MM.1S (cell line): ENCODE results near the gene TMEM108.

ENCODE experiments used
- DNase-seq: peaks from one replicate; pipeline ENCODE4 v3.0.0-alpha.2; 2015
- H2AFZ ChIP-seq: fragments of 300-600 bp; sonication (generic); 2 replicates; pipeline ENCODE4 v1.6.0; 2016; ENCODE audit warnings: antibody characterized with exemption, low read length
- H3F3A ChIP-seq: fragments of 300-600 bp; sonication (generic); 2 replicates; pipeline ENCODE4 v1.6.1; 2016; ENCODE audit warnings: mild to moderate bottlenecking, antibody characterized with exemption, low read length, moderate library complexity, mixed read lengths; ENCODE audit not compliant: insufficient read depth
- H3K27ac ChIP-seq: fragments of 300-600 bp; sonication (generic); 2 replicates; pipeline ENCODE4 v1.5.1; 2016; ENCODE audit warnings: mild to moderate bottlenecking, low read length
- H3K27me3 ChIP-seq: fragments of 300-600 bp; sonication (generic); replicated peaks from 2 replicates; pipeline ENCODE4 v1.6.0; 2016; ENCODE audit warnings: low read length; ENCODE audit not compliant: insufficient read depth
- H3K36me3 ChIP-seq: fragments of 300-600 bp; sonication (generic); replicated peaks from 2 replicates; pipeline ENCODE4 v1.6.1; 2016; ENCODE audit warnings: mild to moderate bottlenecking, low read length, mixed read lengths; ENCODE audit not compliant: insufficient read depth
- H3K4me1 ChIP-seq: fragments of 300-600 bp; sonication (generic); 2 replicates; pipeline ENCODE4 v1.6.1; 2016; ENCODE audit warnings: low read length, mixed read lengths
- H3K4me2 ChIP-seq: fragments of 300-600 bp; sonication (generic); 2 replicates; pipeline ENCODE4 v1.6.0; 2016; ENCODE audit warnings: low read depth, low read length
- H3K4me3 ChIP-seq: fragments of 300-600 bp; sonication (generic); 2 replicates; pipeline ENCODE4 v1.5.1; 2016; ENCODE audit warnings: low read length, mixed read lengths
- H3K79me2 ChIP-seq: fragments of 300-600 bp; sonication (generic); 2 replicates; pipeline ENCODE4 v1.6.1; 2016; ENCODE audit warnings: mixed run types, low read length, mixed read lengths
- H3K9ac ChIP-seq: fragments of 300-600 bp; sonication (generic); 2 replicates; pipeline ENCODE4 v1.6.1; 2016; ENCODE audit warnings: low read length, mixed read lengths
- H3K9me2 ChIP-seq: fragments of 300-600 bp; sonication (generic); replicated peaks from 2 replicates; pipeline ENCODE4 v1.6.1; 2016; ENCODE audit warnings: mild to moderate bottlenecking, low read length, mixed read lengths; ENCODE audit not compliant: insufficient read depth
- H3K9me3 ChIP-seq: fragments of 300-600 bp; sonication (generic); replicated peaks from 2 replicates; pipeline ENCODE4 v1.6.1; 2016; ENCODE audit warnings: mild to moderate bottlenecking, low read length, mixed read lengths; ENCODE audit not compliant: insufficient read depth
- H4K20me1 ChIP-seq: fragments of 300-600 bp; sonication (generic); 2 replicates; pipeline ENCODE4 v1.6.1; 2016; ENCODE audit warnings: mild to moderate bottlenecking, low read length, moderate library complexity, mixed read lengths; ENCODE audit not compliant: insufficient read depth
- CTCF ChIP-seq: fragments of 300-600 bp; sonication (generic); IDR thresholded peaks from 2 replicates; pipeline ENCODE4 v1.5.1; 2016; ENCODE audit warnings: antibody characterized with exemption, low read length, mixed read lengths
- EZH2 ChIP-seq: fragments of 300-600 bp; sonication (generic); optimal IDR thresholded peaks from 2 replicates; pipeline ENCODE3; 2017; ENCODE audit warnings: low read depth, mild to moderate bottlenecking, antibody characterized with exemption, low read length, mixed read lengths
- EZH2phosphoT487 ChIP-seq: fragments of 300-600 bp; sonication (generic); IDR thresholded peaks from 2 replicates; pipeline ENCODE4 v1.6.1; 2018; ENCODE audit warnings: antibody characterized with exemption, low read length

TMEM108 gene

DNA sequence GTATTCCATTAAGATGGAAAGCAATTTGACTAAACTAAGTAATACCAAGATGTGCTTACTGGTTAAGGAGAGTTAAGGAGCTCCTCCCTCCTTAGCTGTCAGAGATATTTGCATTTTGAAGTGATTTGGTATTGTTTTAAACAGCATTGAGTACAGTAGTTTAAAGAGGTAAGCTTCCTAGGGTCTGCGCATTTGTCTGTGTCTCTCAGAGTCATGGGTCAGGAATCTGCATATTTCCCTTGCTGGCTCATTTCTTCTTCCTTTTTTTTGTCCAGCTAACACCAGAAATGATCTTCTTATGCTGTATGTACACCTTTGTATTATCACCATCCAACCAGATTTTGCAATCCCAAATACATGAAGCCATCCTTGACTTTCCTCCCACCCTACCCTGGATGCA is 198.7 kb downstream of the TMEM108 start:
- TF ChIP-seq CTCF: no peak
- no peak for TF ChIP-seq EZH2
- TF ChIP-seq EZH2phosphoT487: no peak
- H2AFZ ChIP-seq: no peak overlapping the region
- no peaks in the 10 kb centered on the region for H4K20me1 ChIP-seq

DNA sequence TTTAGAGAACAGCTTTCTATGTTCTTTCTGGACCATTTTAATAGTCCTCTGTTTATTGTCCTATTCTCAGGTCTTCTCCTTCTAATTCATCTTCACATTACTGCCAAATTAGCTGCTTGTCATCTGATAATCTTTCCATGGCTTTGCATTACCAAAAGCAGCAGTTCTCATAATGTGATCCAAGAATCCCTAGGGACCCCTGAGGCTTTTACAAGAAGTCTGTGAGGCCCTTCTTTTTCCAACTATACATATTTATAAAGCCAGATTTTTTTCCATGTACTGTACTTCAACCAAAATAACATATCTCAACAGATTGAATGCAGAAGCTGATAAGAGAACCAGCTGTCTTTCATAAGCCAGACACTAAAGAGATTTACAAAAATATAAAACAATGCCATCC is 199.2 kb downstream of the TMEM108 start:
- Histone ChIP-seq H2AFZ (no peak overlapping the region), H3K9me3 (no peaks in the 10 kb centered on the region), H3K27ac (no peak overlapping the region), H3K9ac (no peak overlapping the region), H3K27me3 (no peaks in the 10 kb centered on the region), H4K20me1 (no peaks in the 10 kb centered on the region), H3K36me3 (no peaks in the 10 kb centered on the region), H3F3A (no peaks in the 10 kb centered on the region), H3K79me2 (no peaks in the 10 kb centered on the region), H3K4me2 (no peak overlapping the region), H3K4me3 (no peak overlapping the region), H3K4me1 (no peaks in the 10 kb centered on the region), H3K9me2 (no peaks in the 10 kb centered on the region)
- TF ChIP-seq EZH2 (no peak), EZH2phosphoT487 (no peak), CTCF (no peak)
- no peak for DNase-seq

More for the DNA sequence above, 198.7 kb downstream of the TMEM108 start:
- H3K4me2 ChIP-seq: no peak overlapping the region
- no peaks in the 10 kb centered on the region for H3K79me2 ChIP-seq
- no peaks in the 10 kb centered on the region for H3K36me3 ChIP-seq
- H3K4me3 ChIP-seq: no peak overlapping the region
- no peaks in the 10 kb centered on the region for H3F3A ChIP-seq
- H3K9ac ChIP-seq: no peak overlapping the region
- no peaks in the 10 kb centered on the region for H3K27me3 ChIP-seq
- no peaks in the 10 kb centered on the region for H3K9me3 ChIP-seq
- H3K4me1 ChIP-seq: no peaks in the 10 kb centered on the region
- no peaks in the 10 kb centered on the region for H3K9me2 ChIP-seq
- no peak for DNase-seq
- no peak overlapping the region for H3K27ac ChIP-seq

GRCh38 chr3:133238015-133238414 is 199.8 kb downstream of the TMEM108 start:
- no peaks in the 10 kb centered on the region for H3K27me3 ChIP-seq
- H3K36me3 ChIP-seq: no peaks in the 10 kb centered on the region
- no peaks in the 10 kb centered on the region for H3K79me2 ChIP-seq
- H3K9me3 ChIP-seq: no peaks in the 10 kb centered on the region
- TF ChIP-seq EZH2phosphoT487 (no peak), EZH2 (no peak), CTCF (no peak)
- no peaks in the 10 kb centered on the region for H3F3A ChIP-seq
- no peaks in the 10 kb centered on the region for H4K20me1 ChIP-seq
- H3K9ac ChIP-seq: no peak overlapping the region
- H3K9me2 ChIP-seq: no peaks in the 10 kb centered on the region
- no peaks in the 10 kb centered on the region for H3K4me1 ChIP-seq
- DNase-seq: no peak
- no peak overlapping the region for H3K4me2 ChIP-seq
- H3K27ac ChIP-seq: no peak overlapping the region
- H2AFZ ChIP-seq: no peak overlapping the region
- no peak overlapping the region for H3K4me3 ChIP-seq
